ENCODE measurements around the gene MARK4.

DNA sequence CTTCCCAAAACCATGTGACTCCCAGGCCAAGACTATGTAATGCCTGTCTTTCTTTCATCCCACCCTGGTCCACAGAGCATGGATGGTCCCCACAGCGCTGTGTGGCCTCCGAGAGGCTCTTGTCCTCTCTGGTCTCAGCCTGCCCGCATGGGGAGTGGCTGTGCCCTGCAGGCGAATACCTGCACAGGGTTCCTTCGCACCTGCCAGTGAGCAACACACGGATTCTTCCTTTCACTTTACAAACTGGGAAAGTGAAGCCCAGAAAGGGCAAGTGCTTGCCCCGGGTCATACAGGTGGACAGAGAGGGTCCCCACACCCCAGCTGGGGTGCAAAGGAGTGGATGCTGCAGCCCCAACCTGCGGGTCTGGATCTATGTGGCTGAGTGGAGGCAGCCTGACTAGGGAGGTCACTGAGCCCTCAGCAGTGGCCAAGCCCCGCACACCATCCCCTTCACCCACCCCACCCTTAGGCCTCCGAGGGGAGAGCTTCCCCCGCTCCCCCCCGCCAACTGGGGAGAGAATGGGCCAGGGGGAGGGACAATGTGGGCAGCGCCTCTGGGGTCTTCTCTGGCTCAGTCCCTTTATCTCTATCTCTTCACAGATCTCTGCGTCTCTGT, 747 bp upstream of the MARK4 start:
- no peak for TF ChIP-seq POLR2A (IDR thresholded peaks at IDR 0.05; ENCODE audit: low read length)
- TF ChIP-seq GATA1 (IDR thresholded peaks at IDR 0.05; ENCODE audit: low read depth, low read length), result no peak

All from erythroblast (primary cell).